PC-9 (cell line): ENCODE results near the gene DDIT4. TPM values are rescaled to one million over a fixed set of nuclear protein-coding genes. Genes with fewer than 3 reads are reported as not detected.
A peak's percentile ranks its signal among the peaks of the same experiment; 100 is the strongest.

Experiments used
- BruUV-seq: library from RNA; stranded (reverse); fragments of 400-500 nt; replicated peaks from 2 replicates; lab custom pipeline; 2021; lab: Mats Ljungman, UMichigan
- CTCF ChIA-PET: fragments of 300-600 bp; sonication (Branson Sonifier 250); formaldehyde crosslinking; loops from one replicate; lab custom pipeline; 2022; ENCODE audit warnings: antibody characterized with exemption; lab: Charles Lee
- POLR2A ChIA-PET: fragments of 300-600 bp; sonication (Branson Sonifier 250); formaldehyde crosslinking; loops from one replicate; lab custom pipeline; 2022; ENCODE audit warnings: antibody characterized with exemption; ENCODE audit not compliant: unreplicated experiment; lab: Charles Lee
- DNase-seq, 2 experiments: peaks; one replicate each; pipeline versions ENCODE4 v3.0.0 to v3.0.0-alpha.2; 2015 to 2022; ENCODE audit warnings: mixed read lengths in 1 of 2
- H2AFZ ChIP-seq: fragments of 200-600 bp; sonication (generic); 2 replicates; pipeline ENCODE4 v1.8.1; 2017; ENCODE audit warnings: antibody characterized with exemption
- H3F3A ChIP-seq: fragments of 200-600 bp; sonication (generic); 2 replicates; pipeline ENCODE4 v1.8.1; 2017; ENCODE audit warnings: antibody characterized with exemption, mild to moderate bottlenecking, low read depth; ENCODE audit not compliant: insufficient read depth
- H3K27ac ChIP-seq: fragments of 200-600 bp; sonication (generic); 2 replicates; pipeline ENCODE4 v1.6.1; 2016; ENCODE audit warnings: mixed run types
- H3K27me3 ChIP-seq: fragments of 200-600 bp; sonication (generic); 2 replicates; pipeline ENCODE4 v1.6.1; 2016; ENCODE audit warnings: low read depth, mixed run types; ENCODE audit not compliant: insufficient read depth
- H3K36me3 ChIP-seq: fragments of 200-600 bp; sonication (generic); 2 replicates; pipeline ENCODE4 v1.6.1; 2016; ENCODE audit warnings: low read depth, mixed run types
- H3K4me1 ChIP-seq: fragments of 200-600 bp; sonication (generic); replicated peaks from 2 replicates; pipeline ENCODE4 v1.6.1; 2016; ENCODE audit warnings: mixed run types; ENCODE audit not compliant: insufficient read depth
- H3K4me2 ChIP-seq: fragments of 200-600 bp; sonication (generic); 2 replicates; pipeline ENCODE4 v1.6.1; 2017; ENCODE audit warnings: mixed run types
- H3K4me3 ChIP-seq: fragments of 200-600 bp; sonication (generic); 2 replicates; pipeline ENCODE4 v1.6.1; 2016; ENCODE audit warnings: mixed run types
- H3K79me2 ChIP-seq: fragments of 200-600 bp; sonication (generic); 2 replicates; pipeline ENCODE4 v1.6.1; 2017; ENCODE audit warnings: low read depth, mixed run types
- H3K9me2 ChIP-seq: fragments of 200-600 bp; sonication (generic); 2 replicates; pipeline ENCODE4 v1.8.1; 2017; ENCODE audit warnings: mild to moderate bottlenecking; ENCODE audit not compliant: insufficient read depth
- H3K9me3 ChIP-seq: fragments of 200-600 bp; sonication (generic); 2 replicates; pipeline ENCODE4 v1.8.1; 2016; ENCODE audit warnings: low read depth; ENCODE audit not compliant: insufficient read depth
- H4K20me1 ChIP-seq: fragments of 200-600 bp; sonication (generic); 2 replicates; pipeline ENCODE4 v1.8.1; 2017; ENCODE audit not compliant: insufficient read depth
- EZH2 ChIP-seq: fragments of 200-600 bp; sonication (generic); IDR thresholded peaks from 2 replicates; pipeline ENCODE4 v1.8.0; 2017; ENCODE audit warnings: antibody characterized with exemption, low read depth
- intact Hi-C: fragments of 100-400 bp; cut with micrococcal nuclease; formaldehyde crosslinking; loops from one replicate; pipeline ENCODE4 v1.10.0; 2022; ENCODE audit not compliant: unreplicated experiment
- total RNA-seq: library from RNA; stranded (reverse); gene quantifications from 2 replicates; pipeline ENCODE4 v1.2.3, GENCODE V29; 2021
- TF ChIP-seq, protein P1 (sequence below): fragments of 200-600 bp; sonication (generic); conservative IDR thresholded peaks from 2 replicates; pipeline ENCODE4 v1.6.1; 2017; ENCODE audit warnings: mixed run types, antibody characterized with exemption, mild to moderate bottlenecking, moderate library complexity

DDIT4 gene
- total RNA-seq, 1 experiment from 2014 or later = 212 TPM

DNA sequence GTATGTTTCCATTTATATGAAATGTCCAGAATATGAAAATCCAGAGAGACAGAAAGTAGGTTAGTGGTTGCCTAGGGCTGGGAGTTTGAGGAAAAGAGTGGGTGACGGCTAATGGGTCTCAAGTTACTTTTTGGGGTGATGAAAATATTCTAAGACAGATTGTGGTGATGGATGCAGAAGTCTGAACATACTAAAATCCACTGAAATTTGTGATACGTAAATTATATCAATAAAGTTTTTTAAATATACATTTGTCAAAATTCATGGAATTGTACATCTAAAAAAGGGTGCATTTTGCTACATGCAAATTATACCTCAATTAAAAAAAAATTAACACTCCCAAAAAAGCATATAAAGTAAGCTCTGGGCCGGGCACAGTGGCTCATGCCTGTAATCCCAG, 9.4 kb downstream of the DDIT4 start:
- no peak for TF ChIP-seq EZH2
- TF ChIP-seq, protein P1, sequence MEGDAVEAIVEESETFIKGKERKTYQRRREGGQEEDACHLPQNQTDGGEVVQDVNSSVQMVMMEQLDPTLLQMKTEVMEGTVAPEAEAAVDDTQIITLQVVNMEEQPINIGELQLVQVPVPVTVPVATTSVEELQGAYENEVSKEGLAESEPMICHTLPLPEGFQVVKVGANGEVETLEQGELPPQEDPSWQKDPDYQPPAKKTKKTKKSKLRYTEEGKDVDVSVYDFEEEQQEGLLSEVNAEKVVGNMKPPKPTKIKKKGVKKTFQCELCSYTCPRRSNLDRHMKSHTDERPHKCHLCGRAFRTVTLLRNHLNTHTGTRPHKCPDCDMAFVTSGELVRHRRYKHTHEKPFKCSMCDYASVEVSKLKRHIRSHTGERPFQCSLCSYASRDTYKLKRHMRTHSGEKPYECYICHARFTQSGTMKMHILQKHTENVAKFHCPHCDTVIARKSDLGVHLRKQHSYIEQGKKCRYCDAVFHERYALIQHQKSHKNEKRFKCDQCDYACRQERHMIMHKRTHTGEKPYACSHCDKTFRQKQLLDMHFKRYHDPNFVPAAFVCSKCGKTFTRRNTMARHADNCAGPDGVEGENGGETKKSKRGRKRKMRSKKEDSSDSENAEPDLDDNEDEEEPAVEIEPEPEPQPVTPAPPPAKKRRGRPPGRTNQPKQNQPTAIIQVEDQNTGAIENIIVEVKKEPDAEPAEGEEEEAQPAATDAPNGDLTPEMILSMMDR = no peak
- CTCF ChIA-PET = no interaction called here
- Histone ChIP-seq H3K36me3 (no peaks in the 10 kb centered on the region), H4K20me1 (no peaks in the 10 kb centered on the region), H3K27ac (no peak overlapping the region), H3K4me1 (0 out of 2 replicates have a peak, but pooled peaks cover 9% of the 10 kb centered on the region), H3F3A (peaks cover 30% of the 10 kb centered on the region), H3K4me3 (no peak overlapping the region), H3K4me2 (no peak overlapping the region), H3K9me3 (no peaks in the 10 kb centered on the region), H2AFZ (no peak overlapping the region), H3K9me2 (no peaks in the 10 kb centered on the region), H3K79me2 (no peaks in the 10 kb centered on the region), H3K27me3 (no peaks in the 10 kb centered on the region)
- no peak for DNase-seq
- BruUV-seq = no TSS peak
- POLR2A ChIA-PET = no interaction called here
- intact Hi-C loops = no loop called here

DNA sequence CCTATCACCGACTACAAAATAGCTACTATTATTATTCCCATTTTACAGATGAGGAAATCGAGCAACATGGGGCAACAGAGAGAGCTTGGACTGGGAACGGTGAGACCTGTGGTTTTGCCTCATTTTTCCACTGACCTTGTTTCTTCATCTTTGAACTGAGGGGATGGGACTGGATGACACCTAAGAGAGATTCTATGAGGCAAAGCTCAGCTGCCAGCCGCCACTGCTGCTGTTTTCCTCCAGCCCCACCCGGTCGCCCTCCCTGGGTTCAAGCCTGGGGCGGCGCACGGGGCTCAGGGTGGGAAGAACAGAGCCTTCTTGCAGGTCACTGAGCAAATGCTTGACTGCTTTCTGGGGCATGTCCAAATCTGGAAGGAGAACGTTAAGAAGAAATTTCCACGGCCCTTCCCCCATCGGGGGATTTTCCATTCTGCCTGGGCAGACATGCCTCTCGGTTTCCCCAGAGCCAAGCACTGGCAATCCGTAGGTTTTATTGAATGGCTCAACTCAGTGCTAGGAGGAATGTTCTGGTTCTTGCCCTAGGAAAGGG, 12.3 kb downstream of the DDIT4 start:
- CTCF ChIA-PET = no interaction called here
- no peaks in the 10 kb centered on the region for H3K27me3 ChIP-seq
- H3K36me3 ChIP-seq = no peaks in the 10 kb centered on the region
- no peak overlapping the region for H2AFZ ChIP-seq
- peaks cover 15% of the 10 kb centered on the region; the same call in 1 of the 2 replicates for H3F3A ChIP-seq
- intact Hi-C loops = no loop called here
- no peaks in the 10 kb centered on the region for H3K9me2 ChIP-seq
- H3K27ac ChIP-seq = no peak overlapping the region
- POLR2A ChIA-PET = no interaction called here
- peaks cover 5% of the 10 kb centered on the region for H3K4me1 ChIP-seq
- BruUV-seq = no TSS peak
- no peaks in the 10 kb centered on the region for H3K79me2 ChIP-seq
- H3K4me3 ChIP-seq = no peak overlapping the region
- H3K4me2 ChIP-seq = no peak overlapping the region
- TF ChIP-seq EZH2 = no peak
- TF ChIP-seq, protein P1 = no peak
- H3K9me3 ChIP-seq = no peaks in the 10 kb centered on the region
- DNase-seq = no peak
- H4K20me1 ChIP-seq = no peaks in the 10 kb centered on the region

DNA sequence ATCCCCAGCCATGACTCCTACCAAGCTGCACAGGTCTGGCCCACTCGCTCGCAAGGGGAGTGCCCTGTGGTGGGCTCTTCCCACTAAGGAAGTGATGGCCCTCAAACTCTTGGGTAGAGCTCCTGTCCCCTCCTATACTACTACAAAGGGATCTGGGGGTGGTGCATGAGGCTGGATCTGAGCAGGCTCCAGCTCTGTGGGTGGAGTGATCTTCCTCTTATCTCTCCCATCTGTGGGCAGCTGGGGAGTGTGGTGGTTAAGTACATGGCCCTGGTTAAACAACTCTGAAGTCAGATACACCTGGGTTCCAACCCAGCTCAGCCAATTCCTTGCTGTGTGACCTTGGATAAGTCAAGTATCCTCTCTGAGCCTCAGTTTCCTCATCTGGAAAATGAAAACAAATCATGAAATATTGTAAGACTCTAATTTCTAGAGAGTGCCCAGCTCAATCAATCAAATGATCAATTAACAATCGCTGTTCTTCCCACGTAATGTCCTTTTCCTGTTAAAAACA, 17.4 kb downstream of the DDIT4 start:
- ChIA-PET CTCF (interaction anchor here (0.6 to 1.0 kb wide), 2 partner anchors 18 to 28 kb away, joined by 3 read pairs; partner anchors contain the start of gene DDIT4), POLR2A (interaction anchor here (0.5 to 0.6 kb wide), 3 partner anchors 14 to 459 kb away, joined by 3 to 11 read pairs (median 5); no protein-coding TSS in a partner anchor)
- no peaks in the 10 kb centered on the region for H3K9me2 ChIP-seq

More for the DNA sequence above, 17.4 kb downstream of the DDIT4 start:
- Histone ChIP-seq H3K79me2 (0 out of 2 replicates have a peak, but pooled peaks cover 2% of the 10 kb centered on the region), H3K9me3 (no peaks in the 10 kb centered on the region), H3K27me3 (no peaks in the 10 kb centered on the region), H3F3A (peaks cover 36% of the 10 kb centered on the region), H2AFZ (no peak overlapping the region), H3K36me3 (no peaks in the 10 kb centered on the region), H3K4me3 (no peak overlapping the region), H3K4me2 (no peak overlapping the region), H4K20me1 (no peaks in the 10 kb centered on the region), H3K4me1 (peaks cover 43% of the 10 kb centered on the region), H3K27ac (peak overlapping the region; percentile 93; the same call in 1 of the 2 replicates)
- no peak for TF ChIP-seq EZH2
- TF ChIP-seq, protein P1 = no peak
- no TSS peak for BruUV-seq
- intact Hi-C loops = no loop called here
- peak in 1 of 2 experiments; percentile 55 for DNase-seq
